Endothelial cell of umbilical vein (primary cell): Measurements from ENCODE around the gene GPR137B. TPM values are rescaled to one million over a fixed set of nuclear protein-coding genes. Genes with fewer than 3 reads are reported as not detected.

Source experiments
- BruUV-seq: library from RNA; stranded (reverse); fragments of 400-500 nt; replicated peaks from 2 replicates; lab custom pipeline; 2021; lab: Mats Ljungman, UMichigan
- CTCF ChIA-PET: fragments of 300-600, 350-600 bp; sonication (Branson Sonifier 250); formaldehyde crosslinking; loops from one replicate; lab custom pipeline; 2021; ENCODE audit warnings: antibody characterized with exemption, inconsistent platforms; lab: Charles Lee
- POLR2A ChIA-PET: fragments of 300-600, 350-600 bp; sonication (Branson Sonifier 250); formaldehyde crosslinking; loops from one replicate; lab custom pipeline; 2021; ENCODE audit warnings: antibody characterized with exemption, inconsistent platforms; lab: Charles Lee
- DNase-seq: peaks from one replicate; pipeline ENCODE4 v3.0.0-alpha.2; 2011; ENCODE audit warnings: low read depth, low spot score
- FAIRE-seq: peaks from 2 replicates; lab custom pipeline; 2011; peaks lifted over from hg19 to GRCh38; lab: Jason Lieb, UNC
- H2AFZ ChIP-seq: 2 replicates; pipeline ENCODE4 v1.6.0; 2012; ENCODE audit warnings: low read depth, low read length, control low read depth, inconsistent platforms
- H3K27ac ChIP-seq: 2 replicates; pipeline ENCODE4 v1.5.1; 2011; ENCODE audit warnings: low read depth, mild to moderate bottlenecking, control low read depth, low read length, moderate library complexity; ENCODE audit not compliant: insufficient read depth
- H3K27me3 ChIP-seq, 2 experiments: 2 replicates each; pipeline versions ENCODE4 v1.6.0 to v1.6.1; 2011; ENCODE audit warnings: low read length in 2 of 2, mixed read lengths in 1 of 2; ENCODE audit not compliant: control insufficient read depth in 2 of 2, insufficient read depth in 2 of 2
- H3K36me3 ChIP-seq, 2 experiments: 2 replicates in 1 of 2; 3 replicates in 1 of 2; pipeline ENCODE4 v1.5.1; 2011; ENCODE audit warnings: low read length in 2 of 2, mild to moderate bottlenecking in 1 of 2, moderate library complexity in 1 of 2; ENCODE audit not compliant: control insufficient read depth in 2 of 2, insufficient read depth in 2 of 2; ENCODE audit errors: extremely low read depth in 1 of 2
- H3K4me1 ChIP-seq: 3 replicates; pipeline ENCODE4 v1.5.1; 2011; ENCODE audit warnings: mild to moderate bottlenecking, low read length; ENCODE audit not compliant: control insufficient read depth, insufficient read depth; ENCODE audit errors: extremely low read depth
- H3K4me2 ChIP-seq: 2 replicates; pipeline ENCODE4 v1.6.1; 2011; ENCODE audit warnings: low read length, control low read depth, mixed read lengths; ENCODE audit not compliant: insufficient read depth
- H3K4me3 ChIP-seq, 3 experiments: fragments of 200-600 bp in 1 of 3; sonication (generic), shearing (Covaris generic) in 1 of 3; replicated peaks in 1 of 3; 2 replicates each; pipeline ENCODE4 v1.5.1; 2011 to 2016; ENCODE audit warnings: control low read depth in 3 of 3, low read length in 3 of 3, mild to moderate bottlenecking in 2 of 3, inconsistent platforms in 1 of 3, low read depth in 1 of 3, moderate library complexity in 1 of 3; ENCODE audit not compliant: insufficient read depth in 1 of 3
- H3K79me2 ChIP-seq: 2 replicates; pipeline ENCODE4 v1.6.0; 2012; ENCODE audit warnings: low read length, inconsistent platforms; ENCODE audit not compliant: control insufficient read depth, insufficient read depth
- H3K9ac ChIP-seq: replicated peaks from 2 replicates; pipeline ENCODE3; 2011; ENCODE audit warnings: low read length, control low read depth; ENCODE audit not compliant: insufficient read depth; ENCODE audit errors: extremely low read depth
- H3K9me1 ChIP-seq: replicated peaks from 3 replicates; pipeline ENCODE4 v1.6.0; 2011; ENCODE audit warnings: mild to moderate bottlenecking, low read length; ENCODE audit not compliant: control insufficient read depth, insufficient read depth; ENCODE audit errors: extremely low read depth
- H3K9me3 ChIP-seq: replicated peaks from 2 replicates; pipeline ENCODE4 v1.5.1; 2012; ENCODE audit warnings: low read length, inconsistent platforms; ENCODE audit not compliant: control insufficient read depth, insufficient read depth
- H4K20me1 ChIP-seq: replicated peaks from 2 replicates; pipeline ENCODE3; 2011; ENCODE audit warnings: mild to moderate bottlenecking, low read length; ENCODE audit not compliant: control insufficient read depth, insufficient read depth; ENCODE audit errors: extremely low read depth
- CTCF ChIP-seq, 2 donors: IDR thresholded peaks; 1 replicate in 1 of 2; 2 replicates in 1 of 2; pipeline ENCODE4 v1.5.1; 2011; ENCODE audit warnings: low read length in 2 of 2, mild to moderate bottlenecking in 2 of 2, moderate library complexity in 2 of 2, control low read depth in 1 of 2, inconsistent platforms in 1 of 2, low read depth in 1 of 2; ENCODE audit not compliant: insufficient read depth in 1 of 2; ENCODE audit errors: extremely low read depth in 1 of 2
- EZH2 ChIP-seq: IDR thresholded peaks from 2 replicates; pipeline ENCODE4 v1.6.1; 2012; ENCODE audit warnings: borderline replicate concordance, low read depth, mild to moderate bottlenecking, moderate library complexity, low read length, inconsistent platforms; ENCODE audit not compliant: severe bottlenecking
- FOS ChIP-seq: IDR thresholded peaks from 2 replicates; pipeline ENCODE4 v1.6.1; 2011; ENCODE audit warnings: mild to moderate bottlenecking, low read length, moderate library complexity, borderline replicate concordance; ENCODE audit not compliant: insufficient read depth
- GATA2 ChIP-seq: IDR thresholded peaks from 2 replicates; pipeline ENCODE4 v1.7.0; 2011; ENCODE audit warnings: low read depth, mild to moderate bottlenecking, moderate library complexity, mixed read lengths, low read length; ENCODE audit not compliant: insufficient read length, insufficient read depth
- JUN ChIP-seq: IDR thresholded peaks from 2 replicates; pipeline ENCODE4 v1.6.1; 2011; ENCODE audit warnings: borderline replicate concordance, low read depth; ENCODE audit not compliant: insufficient read length, insufficient read depth
- MAX ChIP-seq: IDR thresholded peaks from 2 replicates; pipeline ENCODE4 v1.6.1; 2011; ENCODE audit not compliant: insufficient read depth, insufficient read length
- MYC ChIP-seq: IDR thresholded peaks from one replicate; pipeline ENCODE4 v1.6.1; 2011; ENCODE audit warnings: mild to moderate bottlenecking, low read depth, low read length
- POLR2A ChIP-seq: IDR thresholded peaks from 2 replicates; pipeline ENCODE4 v1.6.1; 2012; ENCODE audit warnings: low read depth, mild to moderate bottlenecking, control low read depth, low read length
- POLR2AphosphoS5 ChIP-seq: IDR thresholded peaks from 2 replicates; pipeline ENCODE4 v1.6.1; 2012; ENCODE audit warnings: low read depth, mild to moderate bottlenecking, control low read depth, low read length, moderate library complexity; ENCODE audit not compliant: insufficient read depth
- dilution Hi-C: fragments of 300-500 bp; cut with MboI; formaldehyde crosslinking; loops from one replicate; pipeline ENCODE4 v1.15.0; 2019; ENCODE audit warnings: low sequenced_read_pairs; ENCODE audit not compliant: extremely low pct_ligation_motif_present
- intact Hi-C: fragments of 100-400 bp; cut with micrococcal nuclease; formaldehyde crosslinking; loops from one replicate; pipeline ENCODE4 v1.10.0; 2022
- polyA plus RNA-seq, 4 experiments: library from polyadenylated mRNA; depleted of rRNA in 3 of 4; stranded (reverse) in 3 of 4; unstranded in 1 of 4; fragments of >200 nt; gene quantifications; 2 replicates each; pipeline versions ENCODE4 v1.2.1 to v1.2.3, GENCODE V29; 2011 to 2012; ENCODE audit warnings: missing spikeins in 1 of 4
- total RNA-seq: library from RNA; stranded (reverse); gene quantifications from 2 replicates; pipeline ENCODE4 v1.2.3, GENCODE V29; 2021

The GPR137B gene
- total and polyA plus RNA-seq, 2 donors (not counting 3 experiments of a cell fraction or from before 2014, with no cell fraction given): 7.8 to 11.9 TPM

GRCh38 chr1:236163463-236164153, 21.3 kb downstream of the GPR137B start:
- Histone ChIP-seq H3K36me3 (no peaks in the 10 kb centered on the region), H3K9me1 (no peaks in the 10 kb centered on the region), H3K4me3 (no peak overlapping the region), H2AFZ (no peak overlapping the region), H3K9me3 (no peaks in the 10 kb centered on the region), H3K4me2 (no peak overlapping the region), H3K4me1 (no peaks in the 10 kb centered on the region), H4K20me1 (no peaks in the 10 kb centered on the region), H3K27ac (no peak overlapping the region), H3K79me2 (no peaks in the 10 kb centered on the region), H3K9ac (no peak overlapping the region), H3K27me3 (no peaks in the 10 kb centered on the region)
- TF ChIP-seq GATA2 (no peak), POLR2AphosphoS5 (no peak), JUN (no peak), EZH2 (no peak), MYC (no peak), CTCF (IDR thresholded peaks at IDR 0.05; ENCODE audit: extremely low read depth in 1 of 2, insufficient read depth in 1 of 2, low read depth in 1 of 2, low read length in 2 of 2) (no peak), POLR2A (no peak), MAX (no peak), FOS (no peak)
- no peak for DNase-seq
- dilution Hi-C loops (no loop called here), intact Hi-C loops (no loop called here)
- ChIA-PET POLR2A (no interaction called here), CTCF (no interaction called here)
- no TSS peak for BruUV-seq
- no peak for FAIRE-seq
